HepG2 (cell line): ENCODE measurements around the gene RPS6KC1.

ENCODE experiments used
- RFX1 ChIP-seq: fragments of 450-650 bp; IDR thresholded peaks from 2 replicates; pipeline ENCODE4 v1.6.1; 2017
- ZNF441 ChIP-seq: sonication (generic); formaldehyde crosslinking; IDR thresholded peaks from 2 replicates; pipeline ENCODE4 v1.7.0; 2021; ENCODE audit warnings: missing genetic modification reagents, borderline replicate concordance
- TF ChIP-seq, protein P1 (sequence below): sonication (generic); formaldehyde crosslinking; IDR thresholded peaks from 2 replicates; pipeline ENCODE4 v1.8.1; 2022; ENCODE audit warnings: low read depth, mild to moderate bottlenecking, missing genetic modification reagents
- TF ChIP-seq, protein P2 (sequence below): sonication (generic); formaldehyde crosslinking; IDR thresholded peaks from 2 replicates; pipeline ENCODE4 v1.4.0; 2020; ENCODE audit warnings: low read depth, mild to moderate bottlenecking, missing genetic modification reagents

DNA sequence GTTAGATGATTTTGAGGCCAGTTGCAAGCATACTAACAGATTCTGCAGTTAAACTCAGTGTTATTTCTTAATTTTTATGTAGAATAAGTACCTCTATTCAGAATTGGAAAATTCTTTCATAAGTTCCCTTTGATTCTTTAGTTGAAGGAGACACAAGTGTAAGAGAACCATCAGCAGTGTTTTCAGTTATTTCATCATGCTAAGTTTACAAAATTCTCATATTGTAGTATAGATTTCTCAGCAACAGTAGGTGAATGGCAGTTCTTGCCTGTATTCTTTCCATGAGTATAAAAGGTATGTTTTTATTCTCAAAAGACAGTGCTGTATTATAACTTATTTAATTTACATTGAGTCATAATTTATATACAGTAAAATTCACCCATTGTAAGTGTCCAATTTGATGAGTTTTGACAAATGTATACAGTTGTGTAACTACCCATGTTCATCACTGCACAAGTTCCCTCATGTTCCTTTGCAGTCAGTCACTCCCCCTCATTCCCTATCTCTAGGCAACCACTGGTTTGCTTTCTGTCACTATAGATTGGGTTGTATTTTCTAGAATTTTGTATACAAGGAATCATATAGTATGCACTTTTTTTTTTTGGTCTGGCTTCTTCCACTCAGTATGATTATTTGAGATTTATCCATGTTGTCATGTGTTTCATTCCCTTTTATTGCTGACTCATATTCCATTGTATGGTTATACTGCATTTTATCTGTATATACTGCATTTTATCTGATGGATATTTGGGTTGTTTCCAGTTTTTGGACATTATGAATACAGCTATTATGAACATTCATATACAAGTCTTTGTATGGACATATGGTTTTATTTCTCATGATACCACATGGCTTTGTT is 3.9 kb downstream of the RPS6KC1 start:
- TF ChIP-seq RFX1 (no peak), ZNF441 (no peak)
- TF ChIP-seq, protein P1, sequence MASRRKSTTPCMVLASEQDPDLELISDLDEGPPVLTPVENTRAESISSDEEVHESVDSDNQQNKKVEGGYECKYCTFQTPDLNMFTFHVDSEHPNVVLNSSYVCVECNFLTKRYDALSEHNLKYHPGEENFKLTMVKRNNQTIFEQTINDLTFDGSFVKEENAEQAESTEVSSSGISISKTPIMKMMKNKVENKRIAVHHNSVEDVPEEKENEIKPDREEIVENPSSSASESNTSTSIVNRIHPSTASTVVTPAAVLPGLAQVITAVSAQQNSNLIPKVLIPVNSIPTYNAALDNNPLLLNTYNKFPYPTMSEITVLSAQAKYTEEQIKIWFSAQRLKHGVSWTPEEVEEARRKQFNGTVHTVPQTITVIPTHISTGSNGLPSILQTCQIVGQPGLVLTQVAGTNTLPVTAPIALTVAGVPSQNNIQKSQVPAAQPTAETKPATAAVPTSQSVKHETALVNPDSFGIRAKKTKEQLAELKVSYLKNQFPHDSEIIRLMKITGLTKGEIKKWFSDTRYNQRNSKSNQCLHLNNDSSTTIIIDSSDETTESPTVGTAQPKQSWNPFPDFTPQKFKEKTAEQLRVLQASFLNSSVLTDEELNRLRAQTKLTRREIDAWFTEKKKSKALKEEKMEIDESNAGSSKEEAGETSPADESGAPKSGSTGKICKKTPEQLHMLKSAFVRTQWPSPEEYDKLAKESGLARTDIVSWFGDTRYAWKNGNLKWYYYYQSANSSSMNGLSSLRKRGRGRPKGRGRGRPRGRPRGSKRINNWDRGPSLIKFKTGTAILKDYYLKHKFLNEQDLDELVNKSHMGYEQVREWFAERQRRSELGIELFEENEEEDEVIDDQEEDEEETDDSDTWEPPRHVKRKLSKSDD (CRISPR knock-in tag): no peak
- TF ChIP-seq, protein P2, sequence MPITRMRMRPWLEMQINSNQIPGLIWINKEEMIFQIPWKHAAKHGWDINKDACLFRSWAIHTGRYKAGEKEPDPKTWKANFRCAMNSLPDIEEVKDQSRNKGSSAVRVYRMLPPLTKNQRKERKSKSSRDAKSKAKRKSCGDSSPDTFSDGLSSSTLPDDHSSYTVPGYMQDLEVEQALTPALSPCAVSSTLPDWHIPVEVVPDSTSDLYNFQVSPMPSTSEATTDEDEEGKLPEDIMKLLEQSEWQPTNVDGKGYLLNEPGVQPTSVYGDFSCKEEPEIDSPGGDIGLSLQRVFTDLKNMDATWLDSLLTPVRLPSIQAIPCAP: no peak
